Testis (tissue), 2 donors: ENCODE data around the gene KIRREL1.

Source experiments
- POLR2A ChIP-seq: fragments of 450-650 bp; IDR thresholded peaks from one replicate; pipeline ENCODE4 v1.6.1; 2017; ENCODE audit warnings: antibody characterized with exemption, mild to moderate bottlenecking, moderate library complexity
- TF ChIP-seq, protein P1 (sequence below), 3 experiments: fragments of 450-650 bp in 2 of 3; fragments of 200-600 bp in 1 of 3; sonication (generic) in 1 of 3; IDR thresholded peaks; one replicate each; pipeline ENCODE4 v1.5.1; 2016 to 2019; ENCODE audit warnings: antibody characterized with exemption in 3 of 3, mild to moderate bottlenecking in 2 of 3, moderate library complexity in 1 of 3

DNA sequence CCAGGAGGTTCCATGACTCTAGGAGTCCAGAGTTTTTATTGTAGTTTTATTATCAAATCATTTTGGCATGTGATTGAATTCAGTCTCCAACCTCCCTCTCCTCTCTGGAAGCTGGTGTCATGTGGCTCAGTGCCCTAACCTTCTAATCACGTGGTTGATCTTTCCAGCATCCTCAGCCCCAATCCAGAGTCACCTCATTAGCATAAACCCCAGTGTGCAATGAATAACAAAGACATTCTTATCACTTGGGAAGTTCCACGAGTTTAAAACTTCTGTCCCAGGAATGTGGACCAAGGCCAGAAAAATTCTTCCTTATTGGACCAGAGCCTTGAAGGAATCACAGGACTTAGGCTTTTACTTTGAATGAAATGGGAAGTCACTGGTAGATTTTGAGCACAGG, 52.2 kb downstream of the KIRREL1 start:
- TF ChIP-seq, protein P1, sequence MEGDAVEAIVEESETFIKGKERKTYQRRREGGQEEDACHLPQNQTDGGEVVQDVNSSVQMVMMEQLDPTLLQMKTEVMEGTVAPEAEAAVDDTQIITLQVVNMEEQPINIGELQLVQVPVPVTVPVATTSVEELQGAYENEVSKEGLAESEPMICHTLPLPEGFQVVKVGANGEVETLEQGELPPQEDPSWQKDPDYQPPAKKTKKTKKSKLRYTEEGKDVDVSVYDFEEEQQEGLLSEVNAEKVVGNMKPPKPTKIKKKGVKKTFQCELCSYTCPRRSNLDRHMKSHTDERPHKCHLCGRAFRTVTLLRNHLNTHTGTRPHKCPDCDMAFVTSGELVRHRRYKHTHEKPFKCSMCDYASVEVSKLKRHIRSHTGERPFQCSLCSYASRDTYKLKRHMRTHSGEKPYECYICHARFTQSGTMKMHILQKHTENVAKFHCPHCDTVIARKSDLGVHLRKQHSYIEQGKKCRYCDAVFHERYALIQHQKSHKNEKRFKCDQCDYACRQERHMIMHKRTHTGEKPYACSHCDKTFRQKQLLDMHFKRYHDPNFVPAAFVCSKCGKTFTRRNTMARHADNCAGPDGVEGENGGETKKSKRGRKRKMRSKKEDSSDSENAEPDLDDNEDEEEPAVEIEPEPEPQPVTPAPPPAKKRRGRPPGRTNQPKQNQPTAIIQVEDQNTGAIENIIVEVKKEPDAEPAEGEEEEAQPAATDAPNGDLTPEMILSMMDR (IDR thresholded peaks at IDR 0.05): no peak
- no peak for TF ChIP-seq POLR2A
